GM19455 (cell line): ENCODE results near the gene INHA.

ENCODE experiments used
- ATAC-seq: cut with Tn5 transposase; IDR thresholded peaks from one replicate; pipeline ENCODE4 v1.9.1; 2021; ENCODE audit not compliant: unreplicated experiment

The INHA gene

GRCh38 chr2:219572237-219573001 is at the start of gene INHA:
Gene INHA (plus strand): TSS chr2:219572310. CDS start chr2:219572375, 65 bp downstream.
- no peak for ATAC-seq

- no peak for ATAC-seq
Measured at GRCh38 chr2:219523031-219523671, 49.0 kb upstream of the INHA start.

GRCh38 chr2:219524817-219525216 is 47.3 kb upstream of the INHA start:
- no peak for ATAC-seq

GRCh38 chr2:219525533-219526232 is 46.4 kb upstream of the INHA start:
- ATAC-seq = no peak

- ATAC-seq = no peak
Measured at GRCh38 chr2:219526320-219527075, 45.6 kb upstream of the INHA start.

GRCh38 chr2:219527076-219527394 is 45.1 kb upstream of the INHA start:
- ATAC-seq = no peak

- no peak for ATAC-seq
Measured at GRCh38 chr2:219527472-219527871, 44.6 kb upstream of the INHA start.

- ATAC-seq = peak; percentile 87
Measured at GRCh38 chr2:219530048-219530963, 41.8 kb upstream of the INHA start.

- ATAC-seq = no peak
Measured at GRCh38 chr2:219531639-219532377, 40.3 kb upstream of the INHA start.

GRCh38 chr2:219532378-219532649 is 39.8 kb upstream of the INHA start:
- no peak for ATAC-seq

- no peak for ATAC-seq
Measured at GRCh38 chr2:219533930-219534661, 38.0 kb upstream of the INHA start.

GRCh38 chr2:219536425-219536824 is 35.7 kb upstream of the INHA start:
- no peak for ATAC-seq

- ATAC-seq = no peak
Measured at GRCh38 chr2:219536967-219537366, 35.1 kb upstream of the INHA start.

- ATAC-seq = no peak
Measured at GRCh38 chr2:219537657-219538488, 34.2 kb upstream of the INHA start.

- ATAC-seq = no peak
Measured at GRCh38 chr2:219538504-219538951, 33.6 kb upstream of the INHA start.

- ATAC-seq = no peak
Measured at GRCh38 chr2:219538956-219539788, 32.9 kb upstream of the INHA start.

- ATAC-seq = no peak
Measured at GRCh38 chr2:219539926-219540678, 32.0 kb upstream of the INHA start.
